HepG2 (cell line): ENCODE results near the gene MMP24OS. TPM values are rescaled to one million over a fixed set of nuclear protein-coding genes. Genes with fewer than 3 reads are reported as not detected.

ENCODE experiments used
- E2F1 ChIP-seq: sonication (generic); formaldehyde crosslinking; IDR thresholded peaks from 2 replicates; pipeline ENCODE4 v1.5.0; 2020; ENCODE audit warnings: missing genetic modification reagents
- E2F2 ChIP-seq: sonication (generic); formaldehyde crosslinking; IDR thresholded peaks from 2 replicates; pipeline ENCODE4 v1.4.0; 2020; ENCODE audit warnings: missing genetic modification reagents, borderline replicate concordance
- FOXM1 ChIP-seq: sonication (generic); formaldehyde crosslinking; IDR thresholded peaks from 2 replicates; pipeline ENCODE4 v1.5.0; 2020; ENCODE audit warnings: missing genetic modification reagents
- GABPA ChIP-seq, 2 experiments: IDR thresholded peaks; 2 replicates each; pipeline ENCODE4 v1.6.1; 2011 to 2016; ENCODE audit warnings: low read depth in 2 of 2, low read length in 1 of 2, missing biosample characterization in 1 of 2, missing genetic modification characterization in 1 of 2
- HNF4A ChIP-seq: sonication (generic); formaldehyde crosslinking; IDR thresholded peaks from 2 replicates; pipeline ENCODE4 v1.4.0; 2020; ENCODE audit warnings: missing genetic modification reagents
- KDM3A ChIP-seq: IDR thresholded peaks from 2 replicates; pipeline ENCODE4 v1.6.1; 2018; ENCODE audit warnings: low read depth, missing compliant biosample characterization
- MAF1 ChIP-seq: sonication (generic); formaldehyde crosslinking; IDR thresholded peaks from 2 replicates; pipeline ENCODE4 v1.5.0; 2020; ENCODE audit warnings: missing genetic modification reagents, borderline replicate concordance
- MAX ChIP-seq: IDR thresholded peaks from 2 replicates; pipeline ENCODE4 v1.6.1; 2012; ENCODE audit warnings: inconsistent platforms
- MXD4 ChIP-seq: IDR thresholded peaks from 2 replicates; pipeline ENCODE4 v1.6.1; 2016; ENCODE audit warnings: mild to moderate bottlenecking, missing biosample characterization, missing genetic modification reagents
- PHF5A ChIP-seq: IDR thresholded peaks from one replicate; pipeline ENCODE4 v1.6.1; 2018; ENCODE audit warnings: low read depth, missing genetic modification reagents; ENCODE audit not compliant: unreplicated experiment
- RELA ChIP-seq: sonication (generic); formaldehyde crosslinking; IDR thresholded peaks from 2 replicates; pipeline ENCODE4 v1.4.0; 2020; ENCODE audit warnings: missing genetic modification reagents
- SMAD9 ChIP-seq: sonication (generic); formaldehyde crosslinking; IDR thresholded peaks from 2 replicates; pipeline ENCODE4 v1.5.1; 2020; ENCODE audit warnings: mild to moderate bottlenecking, missing genetic modification reagents
- SNAPC5 ChIP-seq: sonication (generic); formaldehyde crosslinking; IDR thresholded peaks from 2 replicates; pipeline ENCODE4 v1.8.1; 2023; ENCODE audit warnings: mild to moderate bottlenecking, missing genetic modification reagents, borderline replicate concordance
- SP5 ChIP-seq: IDR thresholded peaks from 2 replicates; pipeline ENCODE4 v1.6.1; 2016; ENCODE audit warnings: low read depth, borderline replicate concordance
- TEAD3 ChIP-seq: optimal IDR thresholded peaks from 2 replicates; pipeline ENCODE3; 2016; ENCODE audit warnings: borderline replicate concordance
- TRAFD1 ChIP-seq: sonication (generic); formaldehyde crosslinking; IDR thresholded peaks from 2 replicates; pipeline ENCODE4 v1.5.1; 2020; ENCODE audit warnings: missing genetic modification reagents, mild to moderate bottlenecking, borderline replicate concordance
- ZBTB10 ChIP-seq: sonication (generic); formaldehyde crosslinking; IDR thresholded peaks from 2 replicates; pipeline ENCODE4 v1.4.0; 2020; ENCODE audit warnings: missing genetic modification reagents, borderline replicate concordance
- ZBTB7B ChIP-seq: sonication (generic); formaldehyde crosslinking; IDR thresholded peaks from 2 replicates; pipeline ENCODE4 v1.4.0; 2020; ENCODE audit warnings: missing genetic modification reagents
- ZFX ChIP-seq: sonication (generic); formaldehyde crosslinking; IDR thresholded peaks from 2 replicates; pipeline ENCODE4 v1.4.0; 2020; ENCODE audit warnings: mild to moderate bottlenecking, low read depth, missing genetic modification reagents, moderate library complexity
- ZNF546 ChIP-seq: sonication (generic); formaldehyde crosslinking; conservative IDR thresholded peaks from 2 replicates; pipeline ENCODE4 v1.8.1; 2023; ENCODE audit warnings: mild to moderate bottlenecking, missing genetic modification reagents
- ZNF781 ChIP-seq: sonication (generic); formaldehyde crosslinking; IDR thresholded peaks from 2 replicates; pipeline ENCODE4 v1.5.1; 2020; ENCODE audit warnings: borderline replicate concordance, mild to moderate bottlenecking, missing genetic modification reagents; ENCODE audit errors: not compliant biosample characterization
- ZSCAN21 ChIP-seq: sonication (generic); formaldehyde crosslinking; IDR thresholded peaks from 2 replicates; pipeline ENCODE4 v1.8.0; 2022; ENCODE audit warnings: mild to moderate bottlenecking, missing genetic modification reagents, moderate library complexity, borderline replicate concordance
- polyA plus RNA-seq, 8 experiments: library from polyadenylated mRNA; depleted of rRNA in 3 of 8; stranded (reverse) in 7 of 8; unstranded in 1 of 8; fragments of >200 nt; fragmentation: Illumina TruSeq in 4 of 8; extraction: Trizol in 4 of 8; gene quantifications; 2 replicates each; pipeline versions ENCODE4 v1.2.1 to v1.2.3, GENCODE V29; 2011 to 2016; ENCODE audit warnings: low read depth in 4 of 8, missing spikeins in 1 of 8, mixed read lengths in 1 of 8; ENCODE audit not compliant: insufficient read depth in 1 of 8
- total RNA-seq, 5 experiments: library from RNA; depleted of rRNA; stranded (reverse); fragments of >200 nt; fragmentation: Illumina TruSeq; extraction: Trizol; gene quantifications; 2 replicates each; pipeline ENCODE4 v1.2.3, GENCODE V29; 2016; ENCODE audit warnings: low read depth in 1 of 5

The MMP24OS gene
- total and polyA plus RNA-seq, 2 of the 13 experiments (the other 11 are each of a cell fraction or from before 2014, with no cell fraction given), result 6.0 to 8.5 TPM

GRCh38 chr20:35305682-35306556 is 28.0 kb upstream of the MMP24OS start (continued):
- TF ChIP-seq HNF4A (CRISPR knock-in tag) (no peak), ZBTB7B (CRISPR knock-in tag) (0 out of 2 replicates have a peak, but pooled peaks have one; percentile 35), ZNF781 (no peak), FOXM1 (CRISPR knock-in tag) (no peak), ZBTB10 (CRISPR knock-in tag) (no peak), MXD4 (CRISPR knock-in tag) (peak; percentile 82), ZFX (CRISPR knock-in tag) (peak; percentile 50), GABPA (IDR thresholded peaks at IDR 0.05; ENCODE audit: low read depth, low read length) (no peak), GABPA (CRISPR knock-in tag; IDR thresholded peaks at IDR 0.05; ENCODE audit: low read depth) (no peak), TRAFD1 (CRISPR knock-in tag) (no peak), MAF1 (CRISPR knock-in tag) (no peak), ZSCAN21 (CRISPR knock-in tag) (peak; percentile 37; the same call in 1 of the 2 replicates), KDM3A (0 out of 2 replicates have a peak, but pooled peaks have one; percentile 63), E2F1 (no peak), SP5 (CRISPR knock-in tag) (peak; percentile 53; the same call in 1 of the 2 replicates), E2F2 (no peak), RELA (CRISPR knock-in tag) (0 out of 2 replicates have a peak, but pooled peaks have one; percentile 18), TEAD3 (CRISPR knock-in tag) (peak; percentile 81), PHF5A (no peak), ZNF546 (CRISPR knock-in tag) (no peak), SNAPC5 (CRISPR knock-in tag) (no peak), MAX (peak; percentile 90), SMAD9 (CRISPR knock-in tag) (no peak)
